Endodermal cell (in vitro differentiated cells): ENCODE measurements around the gene PCCA. TPM values are rescaled to one million over a fixed set of nuclear protein-coding genes. Genes with fewer than 3 reads are reported as not detected.
A peak's percentile ranks its signal among the peaks of the same experiment; 100 is the strongest.

ENCODE experiments used
- DNase-seq: peaks from one replicate; pipeline ENCODE4 v3.0.0-alpha.2; 2017
- H3K27ac ChIP-seq: 2 replicates; pipeline ENCODE4 v1.5.1; 2013; ENCODE audit warnings: mild to moderate bottlenecking, low read depth, low read length, moderate library complexity
- H3K27me3 ChIP-seq: 2 replicates; pipeline ENCODE4 v1.6.1; 2013; ENCODE audit warnings: mild to moderate bottlenecking, low read length, moderate library complexity; ENCODE audit not compliant: insufficient read depth, control insufficient read depth, poor library complexity, severe bottlenecking
- H3K36me3 ChIP-seq: 2 replicates; pipeline ENCODE4 v1.7.0; 2013; ENCODE audit warnings: mild to moderate bottlenecking, low read length, moderate library complexity; ENCODE audit not compliant: control insufficient read depth, insufficient read depth
- H3K4me1 ChIP-seq: one replicate; pipeline ENCODE4 v1.7.0; 2013; ENCODE audit warnings: low read length; ENCODE audit not compliant: control insufficient read depth, insufficient read depth
- H3K4me3 ChIP-seq: 2 replicates; pipeline ENCODE4 v1.5.1; 2013; ENCODE audit warnings: mild to moderate bottlenecking, low read length, moderate library complexity
- H3K9ac ChIP-seq: 2 replicates; pipeline ENCODE4 v1.6.1; 2013; ENCODE audit warnings: mild to moderate bottlenecking, low read length, moderate library complexity; ENCODE audit not compliant: poor library complexity, severe bottlenecking; ENCODE audit errors: extremely low read depth
- H3K9me3 ChIP-seq: 2 replicates; pipeline ENCODE4 v1.6.1; 2013; ENCODE audit warnings: mild to moderate bottlenecking, low read length, moderate library complexity; ENCODE audit not compliant: control insufficient read depth
- H3K27ac Mint-ChIP-seq: 2 replicates; pipeline ENCODE4 v1.8.0; 2020; ENCODE audit warnings: mixed read lengths
- H3K27me3 Mint-ChIP-seq: 2 replicates; pipeline ENCODE4 v1.8.0; 2021; ENCODE audit warnings: mild to moderate bottlenecking, mixed read lengths; ENCODE audit not compliant: insufficient read depth
- H3K36me3 Mint-ChIP-seq: 2 replicates; pipeline ENCODE4 v1.8.0; 2020; ENCODE audit warnings: low read depth, mixed read lengths
- H3K4me1 Mint-ChIP-seq: 2 replicates; pipeline ENCODE4 v1.8.0; 2020; ENCODE audit warnings: mixed read lengths
- H3K4me3 Mint-ChIP-seq: 2 replicates; pipeline ENCODE4 v1.8.0; 2020; ENCODE audit warnings: mild to moderate bottlenecking, moderate library complexity, mixed read lengths
- H3K9me3 Mint-ChIP-seq: 2 replicates; pipeline ENCODE4 v1.8.0; 2020; ENCODE audit warnings: mild to moderate bottlenecking, mixed read lengths
- CTCF ChIP-seq: fragments of 200-600 bp; sonication (generic); conservative IDR thresholded peaks from 2 replicates; pipeline ENCODE4 v1.5.0; 2021; ENCODE audit warnings: antibody characterized with exemption, mild to moderate bottlenecking
- WGBS, 2 experiments: methylation state at CpG; one replicate each; pipeline versions ENCODE4 v1.1.5 to v1.1.7; 2013; ENCODE audit warnings: missing lambda C conversion rate in 2 of 2, mixed read lengths in 1 of 2; ENCODE audit not compliant: insufficient coverage in 1 of 2, insufficient read length in 1 of 2; 5-methylcytosine and 5-hydroxymethylcytosine counted together
- total RNA-seq, 2 donors: library from RNA; stranded (reverse); fragmentation: NEBNext Ultra II Directional in 1 of 2; extraction: Animal tissue kit (Norgen Biotek cat#: 25700) in 1 of 2; gene quantifications; 2 replicates in 1 of 2; 3 replicates in 1 of 2; pipeline ENCODE4 v1.2.1, GENCODE V29; 2021

Gene PCCA
- total RNA-seq, 2 donors from 2014 or later, result 60.2 to 67.2 TPM

DNA sequence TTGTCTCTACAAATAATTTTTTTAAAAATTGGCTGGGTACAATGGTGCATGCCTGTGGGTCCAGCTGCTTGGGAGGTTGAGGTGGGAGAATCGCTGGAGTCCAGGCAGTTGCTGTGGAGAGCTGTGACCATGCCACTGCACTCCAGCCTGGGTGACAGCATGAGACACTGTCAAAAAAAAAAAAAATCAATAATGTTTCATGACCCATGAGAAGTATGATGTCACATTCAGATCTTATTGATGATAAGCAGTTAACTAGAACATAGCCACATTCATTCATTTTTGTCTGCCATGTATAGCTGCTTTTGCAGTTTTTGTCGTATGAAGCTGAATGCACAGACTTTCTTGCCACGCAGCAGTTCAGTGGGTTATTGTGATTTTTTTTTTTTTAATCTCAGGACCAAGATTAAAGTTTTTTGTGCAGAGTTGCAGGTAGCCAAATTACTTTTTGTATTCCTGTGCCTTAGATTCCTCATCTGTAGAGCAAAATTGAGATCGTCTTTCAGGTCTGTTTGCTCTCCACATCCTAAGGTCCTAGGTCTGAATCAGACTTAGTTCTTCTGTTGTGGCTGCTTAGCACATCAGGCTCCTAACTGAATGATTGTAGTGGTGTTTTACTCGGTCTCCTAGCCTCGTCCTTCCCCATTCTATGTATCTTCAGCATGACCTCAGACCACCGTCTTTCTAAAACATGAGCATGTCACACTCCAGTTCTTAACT is 354.5 kb downstream of the PCCA start:
- Histone ChIP-seq H3K36me3 (peaks cover 3% of the 10 kb centered on the region), H3K4me1 (no peaks in the 10 kb centered on the region), H3K27ac (no peak overlapping the region), H3K4me3 (no peak overlapping the region), H3K9ac (no peak overlapping the region), H3K9me3 (no peaks in the 10 kb centered on the region), H3K27me3 (no peaks in the 10 kb centered on the region)
- Mint-ChIP-seq H3K4me3 (no peak overlapping the region), H3K27me3 (no peaks in the 10 kb centered on the region), H3K9me3 (no peaks in the 10 kb centered on the region), H3K4me1 (peaks cover 14% of the 10 kb centered on the region), H3K27ac (no peak overlapping the region), H3K36me3 (peaks cover 13% of the 10 kb centered on the region)
- 87 to 91% methylated on average over 5 to 7 of the region's 7 CpGs for WGBS, 2 experiments
- TF ChIP-seq CTCF, result no peak
- DNase-seq, result no peak

DNA sequence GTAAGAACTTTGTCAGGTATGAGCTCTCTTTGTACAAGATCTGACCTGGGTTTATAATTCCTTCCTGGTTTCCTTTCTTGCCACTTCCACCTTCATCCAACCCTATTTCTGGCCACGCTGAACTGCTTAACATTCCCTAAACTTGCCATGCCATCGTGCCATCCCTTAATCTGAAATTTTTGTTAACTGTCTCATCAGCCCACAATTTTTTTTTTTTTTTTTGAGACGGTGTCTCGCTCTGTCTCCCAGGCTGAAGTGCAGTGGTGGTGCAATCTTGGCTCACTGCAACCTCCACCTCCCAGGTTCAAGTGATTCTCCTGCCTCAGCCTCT is 355.1 kb downstream of the PCCA start:
- Mint-ChIP-seq H3K27ac (peak overlapping the region; percentile 14), H3K9me3 (no peaks in the 10 kb centered on the region), H3K4me1 (peaks cover 9% of the 10 kb centered on the region), H3K27me3 (no peaks in the 10 kb centered on the region), H3K36me3 (peaks cover 17% of the 10 kb centered on the region), H3K4me3 (no peak overlapping the region)
- no peak for DNase-seq
- Histone ChIP-seq H3K27me3 (no peaks in the 10 kb centered on the region), H3K4me1 (no peaks in the 10 kb centered on the region), H3K36me3 (peaks cover 4% of the 10 kb centered on the region), H3K9ac (no peak overlapping the region), H3K27ac (no peak overlapping the region), H3K4me3 (no peak overlapping the region), H3K9me3 (no peaks in the 10 kb centered on the region)
- 92 to 100% methylated on average over 2 to 3 of the region's 4 CpGs for WGBS, 2 experiments
- no peak for TF ChIP-seq CTCF

GRCh38 chr13:100447831-100448230 is 358.9 kb downstream of the PCCA start:
- 95 to 100% methylated on average over 1 to 5 of the region's 5 CpGs for WGBS, 2 experiments
- Histone ChIP-seq H3K27me3 (no peaks in the 10 kb centered on the region), H3K36me3 (peaks cover 14% of the 10 kb centered on the region), H3K9me3 (no peaks in the 10 kb centered on the region), H3K27ac (no peak overlapping the region), H3K9ac (no peak overlapping the region), H3K4me1 (no peaks in the 10 kb centered on the region), H3K4me3 (no peak overlapping the region)
- no peak overlapping the region for H3K4me3 Mint-ChIP-seq
- TF ChIP-seq CTCF, result no peak
- peaks cover 29% of the 10 kb centered on the region for H3K36me3 Mint-ChIP-seq
- no peak for DNase-seq
- H3K27ac Mint-ChIP-seq, result no peak overlapping the region
- H3K4me1 Mint-ChIP-seq, result no peaks in the 10 kb centered on the region
- H3K9me3 Mint-ChIP-seq, result no peaks in the 10 kb centered on the region
- H3K27me3 Mint-ChIP-seq, result no peaks in the 10 kb centered on the region
